NCI-H187 (cell line): Measurements from ENCODE around the gene ATF6B.

Source experiments
- DNase-seq, 2 experiments: peaks; one replicate each; lab custom pipeline; 2025; lab: John Stamatoyannopoulos, UW

ATF6B gene

GRCh38 chr6:32127717-32128592 is at the start of gene ATF6B:
TSS of gene ATF6B (minus strand) at chr6:32128246. CDS start at chr6:32128207, 39 bp downstream.
- peak; percentile 83 to 95 for DNase-seq

- DNase-seq, result peak; percentile 11 to 62
These were observed 49.2 kb upstream of the ATF6B start for GRCh38 chr6:32177183-32177787.

GRCh38 chr6:32176476-32177182 is 48.6 kb upstream of the ATF6B start:
- no peak for DNase-seq

GRCh38 chr6:32175711-32176475 is 47.8 kb upstream of the ATF6B start, which contains the start of gene AGPAT1:
TSS of gene AGPAT1 (minus strand) at chr6:32176084. CDS start at chr6:32171496, 4,588 bp downstream.
- peak; percentile 90 to 95 for DNase-seq

- no peak for DNase-seq
These were observed 47.3 kb upstream of the ATF6B start for GRCh38 chr6:32175322-32175710.

GRCh38 chr6:32174416-32174815 is 46.4 kb upstream of the ATF6B start:
- no peak for DNase-seq

GRCh38 chr6:32173051-32173727 is 45.1 kb upstream of the ATF6B start:
- no peak for DNase-seq

- DNase-seq, result no peak
These were observed 43.2 kb upstream of the ATF6B start for GRCh38 chr6:32171234-32171633.

GRCh38 chr6:32170294-32170693 is 42.2 kb upstream of the ATF6B start:
- DNase-seq, result no peak

- DNase-seq, result no peak
These were observed 41.0 kb upstream of the ATF6B start for GRCh38 chr6:32168807-32169591.

- DNase-seq, result no peak
These were observed 40.3 kb upstream of the ATF6B start for GRCh38 chr6:32168350-32168749.

- DNase-seq, result no peak
These were observed 39.8 kb upstream of the ATF6B start for GRCh38 chr6:32167761-32168262.

- DNase-seq, result no peak
These were observed 39.2 kb upstream of the ATF6B start for GRCh38 chr6:32167154-32167760.

GRCh38 chr6:32166411-32167061 is 38.5 kb upstream of the ATF6B start:
- DNase-seq, result no peak

GRCh38 chr6:32164295-32164694 is 36.2 kb upstream of the ATF6B start, which contains the start of gene EGFL8:
TSS of gene EGFL8 (plus strand) at chr6:32164595. CDS start at chr6:32166166, 1,571 bp downstream.
- DNase-seq, result no peak

GRCh38 chr6:32163559-32164258 is 35.7 kb upstream of the ATF6B start:
- no peak for DNase-seq

GRCh38 chr6:32158052-32158451 is 30.0 kb upstream of the ATF6B start:
- DNase-seq, result no peak

GRCh38 chr6:32156891-32157290 is 28.8 kb upstream of the ATF6B start:
- no peak for DNase-seq
